Thyroid gland (tissue), 4 donors: ENCODE data around the gene NDUFB4.

Experiments used
- CTCF ChIP-seq, 6 experiments: fragments of 200-600 bp in 3 of 6; fragments of 450-650 bp in 3 of 6; sonication (generic) in 3 of 6; IDR thresholded peaks; one replicate each; pipeline ENCODE4 v1.5.1; 2016 to 2019; ENCODE audit warnings: antibody characterized with exemption in 6 of 6, mild to moderate bottlenecking in 2 of 6, inconsistent platforms in 1 of 6, moderate library complexity in 1 of 6
- POLR2A ChIP-seq, 2 donors: fragments of 450-650 bp; IDR thresholded peaks; one replicate each; pipeline ENCODE4 v1.6.1; 2017; ENCODE audit warnings: antibody characterized with exemption in 2 of 2, mild to moderate bottlenecking in 2 of 2, moderate library complexity in 1 of 2

- TF ChIP-seq CTCF (IDR thresholded peaks at IDR 0.05) (no peak), POLR2A (IDR thresholded peaks at IDR 0.05) (no peak)
These were observed 27.5 kb upstream of the NDUFB4 start for GRCh38 chr3:120568598-120568997.
